GM10266 (cell line): Measurements from ENCODE around the gene NCF2.

Experiments
- DNase-seq: peaks from one replicate; pipeline ENCODE4 v3.0.0; 2012; ENCODE audit errors: extremely low spot score
- TF ChIP-seq, protein P1 (sequence below): IDR thresholded peaks from 2 replicates; pipeline ENCODE4 v1.5.1; 2012; ENCODE audit warnings: mild to moderate bottlenecking, low read depth; ENCODE audit not compliant: control insufficient read depth, insufficient read depth; ENCODE audit errors: missing control alignments

Gene NCF2

GRCh38 chr1:183576537-183576936 lies 13.7 kb downstream of the NCF2 start:
- DNase-seq: no peak
- TF ChIP-seq, protein P1, sequence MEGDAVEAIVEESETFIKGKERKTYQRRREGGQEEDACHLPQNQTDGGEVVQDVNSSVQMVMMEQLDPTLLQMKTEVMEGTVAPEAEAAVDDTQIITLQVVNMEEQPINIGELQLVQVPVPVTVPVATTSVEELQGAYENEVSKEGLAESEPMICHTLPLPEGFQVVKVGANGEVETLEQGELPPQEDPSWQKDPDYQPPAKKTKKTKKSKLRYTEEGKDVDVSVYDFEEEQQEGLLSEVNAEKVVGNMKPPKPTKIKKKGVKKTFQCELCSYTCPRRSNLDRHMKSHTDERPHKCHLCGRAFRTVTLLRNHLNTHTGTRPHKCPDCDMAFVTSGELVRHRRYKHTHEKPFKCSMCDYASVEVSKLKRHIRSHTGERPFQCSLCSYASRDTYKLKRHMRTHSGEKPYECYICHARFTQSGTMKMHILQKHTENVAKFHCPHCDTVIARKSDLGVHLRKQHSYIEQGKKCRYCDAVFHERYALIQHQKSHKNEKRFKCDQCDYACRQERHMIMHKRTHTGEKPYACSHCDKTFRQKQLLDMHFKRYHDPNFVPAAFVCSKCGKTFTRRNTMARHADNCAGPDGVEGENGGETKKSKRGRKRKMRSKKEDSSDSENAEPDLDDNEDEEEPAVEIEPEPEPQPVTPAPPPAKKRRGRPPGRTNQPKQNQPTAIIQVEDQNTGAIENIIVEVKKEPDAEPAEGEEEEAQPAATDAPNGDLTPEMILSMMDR: no peak

- TF ChIP-seq, protein P1: no peak
These were observed 14.7 kb downstream of the NCF2 start for GRCh38 chr1:183575606-183576005.

GRCh38 chr1:183572721-183573120 lies 17.5 kb downstream of the NCF2 start:
- DNase-seq: no peak
- TF ChIP-seq, protein P1: no peak

More at GRCh38 chr1:183575606-183576005, 14.7 kb downstream of the NCF2 start:
- DNase-seq: no peak

- DNase-seq: no peak
- TF ChIP-seq, protein P1: no peak
These were observed 18.5 kb downstream of the NCF2 start for GRCh38 chr1:183571678-183572268.

GRCh38 chr1:183570451-183570850 lies 19.8 kb downstream of the NCF2 start:
- TF ChIP-seq, protein P1: no peak
- no peak for DNase-seq

DNA sequence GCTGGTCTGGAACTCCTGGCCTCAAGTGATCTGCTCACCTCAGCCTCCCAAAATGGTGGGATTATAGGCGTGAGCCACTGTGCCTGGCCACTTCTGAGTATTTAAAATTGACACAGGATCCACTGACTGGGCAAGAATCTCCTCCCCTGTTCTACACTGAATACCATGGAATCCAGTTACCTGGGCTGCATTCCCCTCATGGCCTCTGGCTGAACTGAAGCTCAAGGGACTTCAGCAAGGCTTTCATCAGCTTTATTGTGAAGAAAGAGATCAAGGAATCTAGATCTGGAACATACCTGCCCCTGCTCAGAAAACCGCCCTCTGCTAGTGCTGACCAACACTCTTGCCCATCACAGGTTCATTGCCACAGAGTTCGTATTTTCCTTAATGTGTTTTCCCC lies 20.5 kb downstream of the NCF2 start:
- TF ChIP-seq, protein P1: no peak
- no peak for DNase-seq

DNA sequence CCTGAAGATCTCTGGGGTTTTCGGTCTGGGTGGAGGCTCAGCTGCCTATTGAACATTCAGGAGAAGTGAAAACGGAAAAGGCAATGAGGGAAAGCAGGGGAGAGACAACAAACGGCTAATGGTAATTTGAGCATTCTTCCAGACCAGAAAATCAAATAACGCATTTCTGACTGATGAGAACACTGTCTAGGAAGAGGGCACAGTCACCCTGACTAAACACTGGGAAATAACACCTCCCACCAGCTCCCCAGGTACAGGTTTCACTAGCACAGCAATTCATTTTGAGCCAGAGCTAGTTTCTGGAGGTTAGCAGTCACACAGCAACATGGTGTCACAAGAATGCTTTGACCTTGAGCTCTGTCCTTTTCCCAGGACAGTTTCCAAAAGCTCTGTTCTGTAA lies 21.1 kb downstream of the NCF2 start:
- DNase-seq: no peak

More for the DNA sequence above, 21.1 kb downstream of the NCF2 start:
- TF ChIP-seq, protein P1: no peak
